Lung (tissue), 12 donors: Measurements from ENCODE around the gene OSBPL6. TPM values are rescaled to one million over a fixed set of nuclear protein-coding genes. Genes with fewer than 3 reads are reported as not detected.

Experiments
- ATAC-seq: fragments of 200-7000 bp; cut with Tn5 transposase; one replicate; pipeline ENCODE4 v1.9.1; 2020; ENCODE audit warnings: moderate number of reproducible peaks; ENCODE audit not compliant: insufficient read depth, low FRiP score
- DNase-seq, 3 donors: peaks; one replicate each; pipeline ENCODE4 v3.0.0-alpha.2; 2013 to 2017
- H3K27ac ChIP-seq, 2 donors: one replicate each; pipeline ENCODE4 v1.5.1; 2013; ENCODE audit warnings: mild to moderate bottlenecking in 2 of 2, moderate library complexity in 2 of 2, control low read depth in 1 of 2, inconsistent platforms in 1 of 2, low read depth in 1 of 2, low read length in 1 of 2
- H3K27me3 ChIP-seq, 3 donors: one replicate each; pipeline ENCODE4 v1.5.1; 2013; ENCODE audit warnings: low read length in 2 of 3; ENCODE audit not compliant: control insufficient read depth in 3 of 3, insufficient read depth in 3 of 3
- H3K36me3 ChIP-seq, 4 donors: one replicate each; pipeline ENCODE4 v1.5.1; 2013; ENCODE audit warnings: low read length in 4 of 4, mild to moderate bottlenecking in 1 of 4, moderate library complexity in 1 of 4; ENCODE audit not compliant: control insufficient read depth in 4 of 4, insufficient read depth in 4 of 4
- H3K4me1 ChIP-seq, 5 donors: one replicate each; pipeline ENCODE4 v1.5.1; 2013; ENCODE audit warnings: low read length in 5 of 5, mild to moderate bottlenecking in 2 of 5, moderate library complexity in 1 of 5; ENCODE audit not compliant: control insufficient read depth in 5 of 5, insufficient read depth in 5 of 5
- H3K4me3 ChIP-seq: one replicate; pipeline ENCODE4 v1.5.1; 2013; ENCODE audit warnings: mild to moderate bottlenecking, control low read depth, moderate library complexity
- H3K9ac ChIP-seq, 2 donors: one replicate each; pipeline ENCODE4 v1.5.1; 2013; ENCODE audit warnings: low read length in 2 of 2, control low read depth in 1 of 2; ENCODE audit not compliant: insufficient read depth in 1 of 2
- H3K9me3 ChIP-seq, 4 donors: one replicate each; pipeline ENCODE4 v1.5.1; 2013; ENCODE audit warnings: low read length in 3 of 4, mild to moderate bottlenecking in 1 of 4, moderate library complexity in 1 of 4; ENCODE audit not compliant: control insufficient read depth in 4 of 4, insufficient read depth in 3 of 4
- CTCF ChIP-seq: IDR thresholded peaks from 2 replicates; pipeline ENCODE4 v1.5.1; 2012; ENCODE audit warnings: mild to moderate bottlenecking; ENCODE audit errors: control extremely low read depth, extremely low read depth
- WGBS, 2 donors: extraction: QIAGEN DNeasy Blood & Tissue Kit; methylation state at CpG; one replicate each; pipeline ENCODE4 v1.1.7; 2013; 5-methylcytosine and 5-hydroxymethylcytosine counted together
- polyA plus RNA-seq, 2 donors: library from polyadenylated mRNA; stranded (reverse); fragments of 200-250 nt; gene quantifications; one replicate each; pipeline ENCODE4 v1.2.1, GENCODE V29; 2013
- total RNA-seq, 2 donors: library from RNA; depleted of rRNA in 1 of 2; stranded (reverse); fragments of >200 nt in 1 of 2; gene quantifications; one replicate each; pipeline ENCODE4 v1.2.1, GENCODE V29; 2014 to 2021
- donor health status: control.
- donor health status: control.
- donor health status: Bipolar disorder and iron deficiency.
- donor health status: healthy.
- donor health status: DM: yes; HTN: yes; CAD: no.

Gene OSBPL6
- total and polyA plus RNA-seq, 4 donors, result 1.9 to 23.5 (median 7.8) TPM

DNA sequence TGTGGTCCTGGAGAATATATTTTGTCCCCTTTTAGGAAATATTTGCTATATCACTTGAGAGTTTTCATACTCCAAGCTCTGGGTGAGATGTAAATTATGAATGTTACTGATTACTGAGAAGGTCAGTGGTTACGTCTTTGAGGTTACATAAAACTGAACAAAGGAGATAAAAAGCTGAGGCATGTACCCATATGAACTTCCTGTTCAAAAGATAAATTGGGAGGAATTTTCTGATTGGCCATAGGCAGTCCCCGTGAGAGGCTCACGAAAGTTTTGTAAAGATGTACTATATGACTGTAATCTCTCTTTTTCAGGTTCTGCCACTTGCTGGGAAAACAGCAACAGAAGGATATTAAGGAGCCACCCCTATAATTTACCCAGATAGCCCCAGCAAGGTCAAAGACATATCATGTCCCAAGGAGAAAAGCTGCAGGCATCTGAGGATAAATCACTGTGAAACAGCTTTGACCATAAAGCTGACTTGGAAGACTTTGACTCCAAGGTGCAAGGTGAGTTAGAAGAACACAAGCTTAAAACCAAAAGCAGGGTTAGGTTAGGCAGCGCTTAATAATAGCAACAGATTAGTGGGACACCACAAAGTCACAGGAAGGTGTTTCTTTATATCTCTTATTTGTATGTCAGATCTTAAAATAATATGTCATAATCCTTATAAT is 90.4 kb downstream of the OSBPL6 start:
- H3K27ac ChIP-seq, result no peak overlapping the region
- H3K27me3 ChIP-seq, result no peaks in the 10 kb centered on the region
- no peak overlapping the region for H3K4me3 ChIP-seq
- WGBS, 2 donors, result 85 to 88% methylated on average over 4 of the region's 4 CpGs
- DNase-seq (no peak), ATAC-seq (no peak)
- H3K4me1 ChIP-seq, result peaks cover 0 to 3% (median 0%) of the 10 kb centered on the region in 5 donors
- no peak overlapping the region for H3K9ac ChIP-seq
- no peak for TF ChIP-seq CTCF
- H3K9me3 ChIP-seq, result no peaks in the 10 kb centered on the region
- H3K36me3 ChIP-seq, result peaks cover 0 to 2% (median 0%) of the 10 kb centered on the region in 4 donors

DNA sequence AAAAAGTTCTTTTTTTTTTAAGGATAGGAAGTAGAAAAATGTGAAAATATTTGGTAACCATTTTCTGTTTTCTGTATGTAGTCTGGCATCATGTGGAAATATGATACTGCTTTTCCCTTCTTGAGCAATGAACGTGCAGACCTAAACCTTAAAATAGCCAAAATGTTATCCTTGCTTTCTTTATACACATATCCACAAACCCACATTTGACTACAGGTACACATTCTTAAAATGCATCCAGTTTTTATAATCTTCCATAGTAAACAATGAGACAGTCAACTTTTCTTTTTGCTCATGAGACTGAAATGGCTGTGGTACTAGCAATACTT is 90.9 kb downstream of the OSBPL6 start:
- DNase-seq, result no peak

GRCh38 chr2:178286636-178287035 is 92.3 kb downstream of the OSBPL6 start:
- no peak for DNase-seq
- TF ChIP-seq CTCF, result no peak
- Histone ChIP-seq H3K27ac (no peak overlapping the region), H3K4me3 (no peak overlapping the region), H3K36me3 (peaks cover 0 to 2% (median 0%) of the 10 kb centered on the region in 4 donors), H3K9ac (no peak overlapping the region), H3K27me3 (no peaks in the 10 kb centered on the region), H3K4me1 (peaks cover 0 to 3% (median 0%) of the 10 kb centered on the region in 5 donors), H3K9me3 (no peaks in the 10 kb centered on the region)
- ATAC-seq, result no peak
- WGBS, 2 donors, result 71 to 73% methylated on average over 5 of the region's 5 CpGs

More for the DNA sequence above, 90.9 kb downstream of the OSBPL6 start:
- Histone ChIP-seq H3K27ac (no peak overlapping the region), H3K9ac (no peak overlapping the region), H3K27me3 (no peaks in the 10 kb centered on the region), H3K9me3 (no peaks in the 10 kb centered on the region), H3K4me3 (no peak overlapping the region), H3K36me3 (peaks cover 0 to 2% (median 0%) of the 10 kb centered on the region in 4 donors), H3K4me1 (peaks cover 0 to 3% (median 0%) of the 10 kb centered on the region in 5 donors)
- 41 to 81% methylated on average over 1 of the region's 1 CpG for WGBS, 2 donors
- TF ChIP-seq CTCF, result no peak
- ATAC-seq, result no peak
